GM23338 (cell line): ENCODE results near the gene FST. TPM values are rescaled to one million over a fixed set of nuclear protein-coding genes. Genes with fewer than 3 reads are reported as not detected.

Source experiments
- ATAC-seq: fragments of 200-7000 bp; cut with Tn5 transposase; 3 replicates; pipeline ENCODE4 v1.9.1; 2020
- DNase-seq: peaks from one replicate; pipeline ENCODE4 v3.0.0-alpha.2; 2015; ENCODE audit warnings: low spot score
- H2AFZ ChIP-seq: fragments of 200-600 bp; sonication (generic); 2 replicates; pipeline ENCODE4 v1.8.0; 2016; ENCODE audit warnings: antibody characterized with exemption, mild to moderate bottlenecking, moderate library complexity
- H3F3A ChIP-seq: fragments of 200-600 bp; sonication (generic); replicated peaks from 2 replicates; pipeline ENCODE4 v1.8.0; 2017; ENCODE audit warnings: antibody characterized with exemption, mixed run types, low read depth
- H3K27ac ChIP-seq: fragments of 200-600 bp; sonication (generic); 2 replicates; pipeline ENCODE4 v1.6.1; 2016; ENCODE audit warnings: low read depth
- H3K27me3 ChIP-seq: fragments of 200-600 bp; sonication (generic); 2 replicates; pipeline ENCODE4 v1.8.0; 2016; ENCODE audit warnings: mild to moderate bottlenecking, mixed run types, moderate library complexity; ENCODE audit not compliant: insufficient read depth
- H3K36me3 ChIP-seq: fragments of 200-600 bp; sonication (generic); 2 replicates; pipeline ENCODE4 v1.8.0; 2016; ENCODE audit warnings: mild to moderate bottlenecking; ENCODE audit not compliant: insufficient read depth
- H3K4me1 ChIP-seq: fragments of 200-600 bp; sonication (generic); 2 replicates; pipeline ENCODE4 v1.8.0; 2016; ENCODE audit warnings: mild to moderate bottlenecking, moderate library complexity; ENCODE audit not compliant: insufficient read depth
- H3K4me2 ChIP-seq: fragments of 200-600 bp; sonication (generic); 2 replicates; pipeline ENCODE4 v1.7.1; 2017; ENCODE audit warnings: mixed run types
- H3K4me3 ChIP-seq: fragments of 200-600 bp; sonication (generic); 2 replicates; pipeline ENCODE4 v1.6.1; 2016; ENCODE audit warnings: mixed run types
- H3K79me2 ChIP-seq: fragments of 200-600 bp; sonication (generic); replicated peaks from 2 replicates; pipeline ENCODE4 v1.8.0; 2017; ENCODE audit warnings: mild to moderate bottlenecking; ENCODE audit not compliant: insufficient read depth
- H3K9me2 ChIP-seq: fragments of 200-600 bp; sonication (generic); 2 replicates; pipeline ENCODE4 v1.8.0; 2017; ENCODE audit not compliant: insufficient read depth
- H4K20me1 ChIP-seq: fragments of 200-600 bp; sonication (generic); replicated peaks from 2 replicates; pipeline ENCODE4 v1.8.0; 2017; ENCODE audit warnings: mild to moderate bottlenecking; ENCODE audit not compliant: insufficient read depth
- H3K27ac Mint-ChIP-seq: 2 replicates; pipeline ENCODE4 v1.8.0; 2020; ENCODE audit warnings: inconsistent platforms, mild to moderate bottlenecking, moderate library complexity, mixed read lengths
- H3K27me3 Mint-ChIP-seq: 3 replicates; pipeline ENCODE4 v1.8.0; 2022; ENCODE audit warnings: low read depth, mild to moderate bottlenecking, moderate library complexity, mixed read lengths, inconsistent platforms; ENCODE audit not compliant: insufficient read depth, poor library complexity
- H3K36me3 Mint-ChIP-seq: 3 replicates; pipeline ENCODE4 v1.8.0; 2021; ENCODE audit warnings: low read depth, mild to moderate bottlenecking, inconsistent platforms, moderate library complexity, mixed read lengths
- H3K4me1 Mint-ChIP-seq: 3 replicates; pipeline ENCODE4 v1.8.0; 2020; ENCODE audit warnings: mild to moderate bottlenecking, inconsistent platforms, mixed read lengths
- H3K4me3 Mint-ChIP-seq: 3 replicates; pipeline ENCODE4 v1.8.0; 2021; ENCODE audit warnings: moderate library complexity, mild to moderate bottlenecking, inconsistent platforms, mixed read lengths
- H3K9me3 Mint-ChIP-seq: 3 replicates; pipeline ENCODE4 v1.8.0; 2020; ENCODE audit warnings: moderate library complexity, mild to moderate bottlenecking, inconsistent platforms, mixed read lengths
- CREB1 ChIP-seq: fragments of 250-450 bp; sonication (Bioruptor Pico); IDR thresholded peaks from 2 replicates; pipeline ENCODE4 v1.5.0; 2020; ENCODE audit warnings: low read depth, mild to moderate bottlenecking, moderate library complexity
- EZH2phosphoT487 ChIP-seq: fragments of 200-600 bp; sonication (generic); IDR thresholded peaks from one replicate; pipeline ENCODE4 v1.8.1; 2018; ENCODE audit warnings: antibody characterized with exemption; ENCODE audit not compliant: unreplicated experiment
- JUNB ChIP-seq: IDR thresholded peaks from one replicate; pipeline ENCODE4 v1.6.1; 2016; ENCODE audit warnings: antibody characterized with exemption; ENCODE audit not compliant: unreplicated experiment
- NANOG ChIP-seq: IDR thresholded peaks from 2 replicates; pipeline ENCODE4 v1.6.1; 2016; ENCODE audit warnings: antibody characterized with exemption, borderline replicate concordance
- POLR2AphosphoS5 ChIP-seq: IDR thresholded peaks from 2 replicates; pipeline ENCODE4 v1.6.1; 2016; ENCODE audit warnings: antibody characterized with exemption, low read depth
- ZNF114 ChIP-seq: fragments of 250-450 bp; sonication (Bioruptor Pico); IDR thresholded peaks from 2 replicates; pipeline ENCODE4 v1.5.0; 2020; ENCODE audit warnings: mild to moderate bottlenecking, moderate library complexity
- ZNF331 ChIP-seq: fragments of 250-450 bp; sonication (Bioruptor Pico); IDR thresholded peaks from 2 replicates; pipeline ENCODE4 v1.5.0; 2020; ENCODE audit warnings: low read depth, mild to moderate bottlenecking, moderate library complexity
- polyA plus RNA-seq: library from polyadenylated mRNA; unstranded; fragments of >200 nt; fragmentation: Nextera tagmentation; extraction: Ambion mirVana; gene quantifications from 2 replicates; pipeline ENCODE4 v1.2.1, GENCODE V29; 2016
- total RNA-seq: library from RNA; depleted of rRNA; stranded (reverse); fragments of >200 nt; shearing (Covaris generic); gene quantifications from 2 replicates; pipeline ENCODE4 v1.2.3, GENCODE V29; 2014
- TF ChIP-seq, protein P1 (sequence below): IDR thresholded peaks from one replicate; pipeline ENCODE4 v1.6.1; 2018; ENCODE audit warnings: antibody characterized with exemption; ENCODE audit not compliant: unreplicated experiment
- TF ChIP-seq, protein P2 (sequence below): IDR thresholded peaks from 2 replicates; pipeline ENCODE4 v1.6.1; 2016; ENCODE audit warnings: antibody characterized with exemption
- TF ChIP-seq, protein P3 (sequence below): fragments of 250-450 bp; sonication (Bioruptor Pico); IDR thresholded peaks from 2 replicates; pipeline ENCODE4 v1.5.0; 2020; ENCODE audit warnings: mild to moderate bottlenecking, moderate library complexity

The FST gene
- total and polyA plus RNA-seq, 2 experiments from 2014 or later: 7.6 to 13.9 TPM

DNA sequence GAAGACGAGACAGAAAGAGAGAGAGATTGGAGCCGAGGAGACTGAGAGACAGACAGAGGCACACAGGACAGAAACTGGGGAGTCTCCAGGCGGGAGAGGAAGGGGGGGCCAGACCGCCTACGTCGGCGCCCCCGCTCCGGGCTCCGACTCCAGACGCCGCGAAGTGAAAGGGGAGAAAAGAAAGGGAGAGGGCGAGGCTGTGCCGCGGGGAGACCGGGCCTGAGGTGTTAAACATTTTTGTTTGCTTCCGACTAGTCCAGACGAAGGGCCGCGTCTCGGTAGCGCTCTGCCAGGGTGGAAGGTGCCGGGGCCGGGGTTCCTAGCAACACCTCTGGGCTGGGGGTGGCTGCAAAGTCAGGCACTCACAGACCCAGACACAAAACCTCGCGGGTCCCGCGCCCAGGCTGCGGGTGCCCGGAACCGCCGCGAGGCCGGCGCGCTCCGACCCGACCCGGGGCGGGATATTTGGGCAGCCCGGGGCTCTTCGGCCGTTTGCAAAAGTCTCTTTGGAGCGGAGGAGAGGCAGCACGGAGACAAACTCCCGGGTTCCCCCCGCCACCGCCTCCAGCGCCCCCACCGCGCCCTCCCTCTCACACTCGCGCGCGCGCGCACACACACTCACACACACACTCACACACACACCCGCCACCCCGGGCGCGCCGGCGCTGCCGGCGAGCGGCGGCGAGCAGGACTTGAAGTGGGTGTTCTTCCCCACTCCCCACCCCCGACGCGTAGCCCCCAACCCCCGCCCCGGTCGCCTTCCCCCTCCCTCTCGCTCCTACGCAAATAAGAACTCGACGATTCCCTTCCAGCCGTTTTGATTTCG, 626 bp upstream of the FST start:
- H3K79me2 ChIP-seq: peaks cover 10% of the 10 kb centered on the region
- Mint-ChIP-seq H3K27ac (peak overlapping the region; percentile 20; the same call in 1 of the 2 replicates), H3K4me3 (peak overlapping the region; percentile 96), H3K27me3 (peaks cover 16% of the 10 kb centered on the region), H3K4me1 (peaks cover 14% of the 10 kb centered on the region), H3K36me3 (peaks cover 15% of the 10 kb centered on the region), H3K9me3 (no peaks in the 10 kb centered on the region; the same call in 2 of the 3 replicates)
- H3K27ac ChIP-seq: no peak overlapping the region
- no peaks in the 10 kb centered on the region for H3K9me2 ChIP-seq
- peaks cover 16% of the 10 kb centered on the region for H3K4me1 ChIP-seq
- H3K27me3 ChIP-seq: peaks cover 24% of the 10 kb centered on the region
- no peaks in the 10 kb centered on the region for H4K20me1 ChIP-seq
- H3F3A ChIP-seq: peaks cover 4% of the 10 kb centered on the region; the same call in 1 of the 2 replicates
- no peaks in the 10 kb centered on the region for H3K36me3 ChIP-seq
- peak overlapping the region; percentile 98 for H2AFZ ChIP-seq
- H3K4me3 ChIP-seq: peak overlapping the region; percentile 96
- peak overlapping the region; percentile 100 for H3K4me2 ChIP-seq
- DNase-seq (peak; percentile 67), ATAC-seq (peak; percentile 29)
- TF ChIP-seq POLR2AphosphoS5: 0 out of 2 replicates have a peak, but pooled peaks have one; percentile 0
- TF ChIP-seq ZNF331 (CRISPR knock-in tag): no peak
- TF ChIP-seq, protein P1, sequence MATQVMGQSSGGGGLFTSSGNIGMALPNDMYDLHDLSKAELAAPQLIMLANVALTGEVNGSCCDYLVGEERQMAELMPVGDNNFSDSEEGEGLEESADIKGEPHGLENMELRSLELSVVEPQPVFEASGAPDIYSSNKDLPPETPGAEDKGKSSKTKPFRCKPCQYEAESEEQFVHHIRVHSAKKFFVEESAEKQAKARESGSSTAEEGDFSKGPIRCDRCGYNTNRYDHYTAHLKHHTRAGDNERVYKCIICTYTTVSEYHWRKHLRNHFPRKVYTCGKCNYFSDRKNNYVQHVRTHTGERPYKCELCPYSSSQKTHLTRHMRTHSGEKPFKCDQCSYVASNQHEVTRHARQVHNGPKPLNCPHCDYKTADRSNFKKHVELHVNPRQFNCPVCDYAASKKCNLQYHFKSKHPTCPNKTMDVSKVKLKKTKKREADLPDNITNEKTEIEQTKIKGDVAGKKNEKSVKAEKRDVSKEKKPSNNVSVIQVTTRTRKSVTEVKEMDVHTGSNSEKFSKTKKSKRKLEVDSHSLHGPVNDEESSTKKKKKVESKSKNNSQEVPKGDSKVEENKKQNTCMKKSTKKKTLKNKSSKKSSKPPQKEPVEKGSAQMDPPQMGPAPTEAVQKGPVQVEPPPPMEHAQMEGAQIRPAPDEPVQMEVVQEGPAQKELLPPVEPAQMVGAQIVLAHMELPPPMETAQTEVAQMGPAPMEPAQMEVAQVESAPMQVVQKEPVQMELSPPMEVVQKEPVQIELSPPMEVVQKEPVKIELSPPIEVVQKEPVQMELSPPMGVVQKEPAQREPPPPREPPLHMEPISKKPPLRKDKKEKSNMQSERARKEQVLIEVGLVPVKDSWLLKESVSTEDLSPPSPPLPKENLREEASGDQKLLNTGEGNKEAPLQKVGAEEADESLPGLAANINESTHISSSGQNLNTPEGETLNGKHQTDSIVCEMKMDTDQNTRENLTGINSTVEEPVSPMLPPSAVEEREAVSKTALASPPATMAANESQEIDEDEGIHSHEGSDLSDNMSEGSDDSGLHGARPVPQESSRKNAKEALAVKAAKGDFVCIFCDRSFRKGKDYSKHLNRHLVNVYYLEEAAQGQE: no peak
- no peak for TF ChIP-seq ZNF114 (CRISPR knock-in tag)
- no peak for TF ChIP-seq EZH2phosphoT487
- TF ChIP-seq JUNB: no peak
- TF ChIP-seq NANOG: no peak
- TF ChIP-seq, protein P2, sequence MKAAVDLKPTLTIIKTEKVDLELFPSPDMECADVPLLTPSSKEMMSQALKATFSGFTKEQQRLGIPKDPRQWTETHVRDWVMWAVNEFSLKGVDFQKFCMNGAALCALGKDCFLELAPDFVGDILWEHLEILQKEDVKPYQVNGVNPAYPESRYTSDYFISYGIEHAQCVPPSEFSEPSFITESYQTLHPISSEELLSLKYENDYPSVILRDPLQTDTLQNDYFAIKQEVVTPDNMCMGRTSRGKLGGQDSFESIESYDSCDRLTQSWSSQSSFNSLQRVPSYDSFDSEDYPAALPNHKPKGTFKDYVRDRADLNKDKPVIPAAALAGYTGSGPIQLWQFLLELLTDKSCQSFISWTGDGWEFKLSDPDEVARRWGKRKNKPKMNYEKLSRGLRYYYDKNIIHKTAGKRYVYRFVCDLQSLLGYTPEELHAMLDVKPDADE: no peak
- TF ChIP-seq, protein P3, sequence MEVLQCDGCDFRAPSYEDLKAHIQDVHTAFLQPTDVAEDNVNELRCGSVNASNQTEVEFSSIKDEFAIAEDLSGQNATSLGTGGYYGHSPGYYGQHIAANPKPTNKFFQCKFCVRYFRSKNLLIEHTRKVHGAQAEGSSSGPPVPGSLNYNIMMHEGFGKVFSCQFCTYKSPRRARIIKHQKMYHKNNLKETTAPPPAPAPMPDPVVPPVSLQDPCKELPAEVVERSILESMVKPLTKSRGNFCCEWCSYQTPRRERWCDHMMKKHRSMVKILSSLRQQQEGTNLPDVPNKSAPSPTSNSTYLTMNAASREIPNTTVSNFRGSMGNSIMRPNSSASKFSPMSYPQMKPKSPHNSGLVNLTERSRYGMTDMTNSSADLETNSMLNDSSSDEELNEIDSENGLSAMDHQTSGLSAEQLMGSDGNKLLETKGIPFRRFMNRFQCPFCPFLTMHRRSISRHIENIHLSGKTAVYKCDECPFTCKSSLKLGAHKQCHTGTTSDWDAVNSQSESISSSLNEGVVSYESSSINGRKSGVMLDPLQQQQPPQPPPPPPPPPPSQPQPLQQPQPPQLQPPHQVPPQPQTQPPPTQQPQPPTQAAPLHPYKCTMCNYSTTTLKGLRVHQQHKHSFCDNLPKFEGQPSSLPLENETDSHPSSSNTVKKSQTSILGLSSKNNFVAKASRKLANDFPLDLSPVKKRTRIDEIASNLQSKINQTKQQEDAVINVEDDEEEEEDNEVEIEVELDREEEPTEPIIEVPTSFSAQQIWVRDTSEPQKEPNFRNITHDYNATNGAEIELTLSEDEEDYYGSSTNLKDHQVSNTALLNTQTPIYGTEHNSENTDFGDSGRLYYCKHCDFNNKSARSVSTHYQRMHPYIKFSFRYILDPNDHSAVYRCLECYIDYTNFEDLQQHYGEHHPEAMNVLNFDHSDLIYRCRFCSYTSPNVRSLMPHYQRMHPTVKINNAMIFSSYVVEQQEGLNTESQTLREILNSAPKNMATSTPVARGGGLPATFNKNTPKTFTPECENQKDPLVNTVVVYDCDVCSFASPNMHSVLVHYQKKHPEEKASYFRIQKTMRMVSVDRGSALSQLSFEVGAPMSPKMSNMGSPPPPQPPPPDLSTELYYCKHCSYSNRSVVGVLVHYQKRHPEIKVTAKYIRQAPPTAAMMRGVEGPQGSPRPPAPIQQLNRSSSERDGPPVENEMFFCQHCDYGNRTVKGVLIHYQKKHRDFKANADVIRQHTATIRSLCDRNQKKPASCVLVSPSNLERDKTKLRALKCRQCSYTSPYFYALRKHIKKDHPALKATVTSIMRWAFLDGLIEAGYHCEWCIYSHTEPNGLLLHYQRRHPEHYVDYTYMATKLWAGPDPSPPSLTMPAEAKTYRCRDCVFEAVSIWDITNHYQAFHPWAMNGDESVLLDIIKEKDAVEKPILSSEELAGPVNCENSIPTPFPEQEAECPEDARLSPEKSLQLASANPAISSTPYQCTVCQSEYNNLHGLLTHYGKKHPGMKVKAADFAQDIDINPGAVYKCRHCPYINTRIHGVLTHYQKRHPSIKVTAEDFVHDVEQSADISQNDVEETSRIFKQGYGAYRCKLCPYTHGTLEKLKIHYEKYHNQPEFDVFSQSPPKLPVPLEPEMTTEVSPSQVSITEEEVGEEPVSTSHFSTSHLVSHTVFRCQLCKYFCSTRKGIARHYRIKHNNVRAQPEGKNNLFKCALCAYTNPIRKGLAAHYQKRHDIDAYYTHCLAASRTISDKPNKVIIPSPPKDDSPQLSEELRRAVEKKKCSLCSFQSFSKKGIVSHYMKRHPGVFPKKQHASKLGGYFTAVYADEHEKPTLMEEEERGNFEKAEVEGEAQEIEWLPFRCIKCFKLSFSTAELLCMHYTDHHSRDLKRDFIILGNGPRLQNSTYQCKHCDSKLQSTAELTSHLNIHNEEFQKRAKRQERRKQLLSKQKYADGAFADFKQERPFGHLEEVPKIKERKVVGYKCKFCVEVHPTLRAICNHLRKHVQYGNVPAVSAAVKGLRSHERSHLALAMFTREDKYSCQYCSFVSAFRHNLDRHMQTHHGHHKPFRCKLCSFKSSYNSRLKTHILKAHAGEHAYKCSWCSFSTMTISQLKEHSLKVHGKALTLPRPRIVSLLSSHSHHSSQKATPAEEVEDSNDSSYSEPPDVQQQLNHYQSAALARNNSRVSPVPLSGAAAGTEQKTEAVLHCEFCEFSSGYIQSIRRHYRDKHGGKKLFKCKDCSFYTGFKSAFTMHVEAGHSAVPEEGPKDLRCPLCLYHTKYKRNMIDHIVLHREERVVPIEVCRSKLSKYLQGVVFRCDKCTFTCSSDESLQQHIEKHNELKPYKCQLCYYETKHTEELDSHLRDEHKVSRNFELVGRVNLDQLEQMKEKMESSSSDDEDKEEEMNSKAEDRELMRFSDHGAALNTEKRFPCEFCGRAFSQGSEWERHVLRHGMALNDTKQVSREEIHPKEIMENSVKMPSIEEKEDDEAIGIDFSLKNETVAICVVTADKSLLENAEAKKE: no peak
- 0 out of 2 replicates have a peak, but pooled peaks have one; percentile 35 for TF ChIP-seq CREB1 (CRISPR knock-in tag)
